HepG2 (cell line): Measurements from ENCODE around the gene STRADA. TPM values are rescaled to one million over a fixed set of nuclear protein-coding genes. Genes with fewer than 3 reads are reported as not detected.

ENCODE experiments used
- FOXC1 ChIP-seq: sonication (generic); formaldehyde crosslinking; IDR thresholded peaks from 2 replicates; pipeline ENCODE4 v1.8.0; 2022; ENCODE audit warnings: mild to moderate bottlenecking, missing genetic modification reagents, borderline replicate concordance
- NFATC3 ChIP-seq: sonication (generic); formaldehyde crosslinking; IDR thresholded peaks from 2 replicates; pipeline ENCODE4 v1.5.1; 2020; ENCODE audit warnings: mild to moderate bottlenecking, missing genetic modification reagents
- NFE2 ChIP-seq: sonication (generic); formaldehyde crosslinking; IDR thresholded peaks from 2 replicates; pipeline ENCODE4 v1.4.0; 2020; ENCODE audit warnings: missing genetic modification reagents
- NR2F6 ChIP-seq, 2 experiments: IDR thresholded peaks; 2 replicates each; pipeline ENCODE4 v1.6.1; 2016; ENCODE audit warnings: antibody characterized with exemption in 1 of 2, mild to moderate bottlenecking in 1 of 2
- PHF8 ChIP-seq: sonication (generic); formaldehyde crosslinking; IDR thresholded peaks from 2 replicates; pipeline ENCODE4 v1.5.0; 2020; ENCODE audit warnings: missing genetic modification reagents
- SIN3A ChIP-seq: IDR thresholded peaks from 2 replicates; pipeline ENCODE4 v1.6.1; 2011; ENCODE audit warnings: low read depth, mild to moderate bottlenecking, control low read depth, low read length, borderline replicate concordance
- ZNF256 ChIP-seq: sonication (generic); formaldehyde crosslinking; conservative IDR thresholded peaks from 2 replicates; pipeline ENCODE4 v1.4.0; 2020; ENCODE audit warnings: missing genetic modification reagents
- ZNF326 ChIP-seq: sonication (generic); formaldehyde crosslinking; IDR thresholded peaks from 2 replicates; pipeline ENCODE4 v1.4.0; 2020; ENCODE audit warnings: missing genetic modification reagents, borderline replicate concordance
- ZNF570 ChIP-seq: sonication (generic); formaldehyde crosslinking; IDR thresholded peaks from 2 replicates; pipeline ENCODE4 v1.4.0; 2020; ENCODE audit warnings: mild to moderate bottlenecking, missing genetic modification reagents, borderline replicate concordance
- ZNF614 ChIP-seq: IDR thresholded peaks from 2 replicates; pipeline ENCODE4 v1.6.1; 2018; ENCODE audit warnings: missing biosample characterization, missing genetic modification reagents, inconsistent platforms, borderline replicate concordance
- ZNF772 ChIP-seq: sonication (generic); formaldehyde crosslinking; IDR thresholded peaks from 2 replicates; pipeline ENCODE4 v1.5.0; 2020; ENCODE audit warnings: mild to moderate bottlenecking, missing genetic modification reagents
- ZNF777 ChIP-seq: sonication (generic); formaldehyde crosslinking; IDR thresholded peaks from 2 replicates; pipeline ENCODE4 v1.4.0; 2020; ENCODE audit warnings: missing genetic modification reagents
- ZZZ3 ChIP-seq: sonication (generic); formaldehyde crosslinking; IDR thresholded peaks from 2 replicates; pipeline ENCODE4 v1.4.0; 2020; ENCODE audit warnings: missing genetic modification reagents, mild to moderate bottlenecking, borderline replicate concordance
- polyA plus RNA-seq, 8 experiments: library from polyadenylated mRNA; depleted of rRNA in 3 of 8; stranded (reverse) in 7 of 8; unstranded in 1 of 8; fragments of >200 nt; fragmentation: Illumina TruSeq in 4 of 8; extraction: Trizol in 4 of 8; gene quantifications; 2 replicates each; pipeline versions ENCODE4 v1.2.1 to v1.2.3, GENCODE V29; 2011 to 2016; ENCODE audit warnings: low read depth in 4 of 8, missing spikeins in 1 of 8, mixed read lengths in 1 of 8; ENCODE audit not compliant: insufficient read depth in 1 of 8
- total RNA-seq, 5 experiments: library from RNA; depleted of rRNA; stranded (reverse); fragments of >200 nt; fragmentation: Illumina TruSeq; extraction: Trizol; gene quantifications; 2 replicates each; pipeline ENCODE4 v1.2.3, GENCODE V29; 2016; ENCODE audit warnings: low read depth in 1 of 5
- TF ChIP-seq, protein P1 (sequence below): sonication (generic); formaldehyde crosslinking; IDR thresholded peaks from 2 replicates; pipeline ENCODE4 v1.8.1; 2023; ENCODE audit warnings: mild to moderate bottlenecking, moderate library complexity, missing genetic modification reagents
- TF ChIP-seq, protein P2 (sequence below): sonication (generic); formaldehyde crosslinking; IDR thresholded peaks from 2 replicates; pipeline ENCODE4 v1.8.0; 2023; ENCODE audit warnings: mild to moderate bottlenecking, missing genetic modification reagents
- TF ChIP-seq, protein P3 (sequence below): sonication (generic); formaldehyde crosslinking; IDR thresholded peaks from 2 replicates; pipeline ENCODE4 v1.5.1; 2020; ENCODE audit warnings: missing genetic modification reagents, mild to moderate bottlenecking, borderline replicate concordance
- TF ChIP-seq, protein P4 (sequence below): sonication (generic); formaldehyde crosslinking; IDR thresholded peaks from 2 replicates; pipeline ENCODE4 v1.4.0; 2020; ENCODE audit warnings: missing genetic modification reagents, borderline replicate concordance
- TF ChIP-seq, protein P5 (sequence below): sonication (generic); formaldehyde crosslinking; IDR thresholded peaks from 2 replicates; pipeline ENCODE4 v1.5.0; 2020; ENCODE audit warnings: missing genetic modification reagents

STRADA gene
- total and polyA plus RNA-seq, 2 of the 13 experiments (the other 11 are each of a cell fraction or from before 2014, with no cell fraction given), result 17.6 to 17.9 TPM

DNA sequence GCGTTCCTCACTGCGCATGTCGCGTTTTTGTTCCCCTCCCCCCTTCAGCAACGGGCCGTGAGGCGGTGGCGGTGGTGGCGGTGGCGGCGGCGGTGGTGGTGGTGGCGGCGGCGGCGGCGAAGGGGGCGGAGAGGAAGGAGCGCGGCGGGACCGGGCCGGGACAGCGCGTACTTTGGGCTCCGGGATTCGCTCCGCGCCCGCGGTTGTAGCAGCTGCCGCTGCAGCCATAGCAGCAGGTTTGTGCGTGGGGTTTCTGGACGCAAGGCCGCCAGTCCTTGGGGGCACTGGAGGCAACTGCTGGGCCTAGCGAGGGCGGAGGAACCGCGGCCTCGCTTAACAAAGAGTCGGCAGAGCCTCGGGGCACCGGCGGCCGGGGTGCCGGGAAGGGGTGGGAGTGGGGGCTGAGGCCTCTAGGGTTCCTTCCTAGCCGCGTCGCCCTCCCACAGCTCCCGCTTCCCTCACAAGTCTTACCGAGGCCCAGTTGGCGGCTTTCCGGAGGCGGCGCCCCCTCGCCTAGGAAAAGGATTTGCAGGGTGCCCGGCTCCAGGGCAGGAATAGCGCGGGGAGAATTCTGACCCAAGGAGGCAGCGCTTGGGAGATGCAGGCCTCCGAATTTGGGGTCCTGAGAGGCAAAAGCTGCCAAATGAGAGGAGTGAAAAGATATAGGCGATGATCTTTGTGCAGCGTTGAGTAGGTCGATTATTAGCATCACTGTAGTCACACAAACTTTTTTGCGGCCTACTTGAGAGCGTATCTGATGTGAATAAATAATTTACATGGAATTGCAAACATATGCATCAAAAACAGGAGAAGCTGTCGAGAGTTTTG is 32.8 kb upstream of the STRADA start, which contains the start of gene DDX42 (continued):
- TF ChIP-seq, protein P1, sequence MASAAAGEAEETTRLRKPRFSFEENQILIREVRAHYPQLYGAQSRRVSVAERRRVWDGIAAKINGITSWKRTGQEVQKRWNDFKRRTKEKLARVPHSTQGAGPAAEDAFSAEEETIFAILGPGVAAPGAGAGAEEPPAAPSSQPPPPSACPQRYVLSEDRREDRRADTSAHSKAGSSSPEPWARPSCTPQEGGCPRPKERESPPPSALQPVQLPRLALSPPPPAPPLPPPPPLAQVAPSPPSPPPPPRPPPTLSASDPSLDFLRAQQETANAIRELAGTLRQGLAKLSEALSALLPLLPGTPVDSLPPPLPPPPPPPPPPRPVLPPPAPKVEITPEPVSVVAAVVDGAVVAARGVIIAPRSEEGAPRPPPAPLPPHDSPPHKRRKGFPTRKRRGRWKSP, result no peak
- TF ChIP-seq ZZZ3, result 0 out of 2 replicates have a peak, but pooled peaks have one; percentile 24
- TF ChIP-seq NFATC3, result no peak
- no peak for TF ChIP-seq NR2F6 (IDR thresholded peaks at IDR 0.05)
- no peak for TF ChIP-seq NR2F6 (CRISPR knock-in tag; IDR thresholded peaks at IDR 0.05)
- TF ChIP-seq, protein P2, sequence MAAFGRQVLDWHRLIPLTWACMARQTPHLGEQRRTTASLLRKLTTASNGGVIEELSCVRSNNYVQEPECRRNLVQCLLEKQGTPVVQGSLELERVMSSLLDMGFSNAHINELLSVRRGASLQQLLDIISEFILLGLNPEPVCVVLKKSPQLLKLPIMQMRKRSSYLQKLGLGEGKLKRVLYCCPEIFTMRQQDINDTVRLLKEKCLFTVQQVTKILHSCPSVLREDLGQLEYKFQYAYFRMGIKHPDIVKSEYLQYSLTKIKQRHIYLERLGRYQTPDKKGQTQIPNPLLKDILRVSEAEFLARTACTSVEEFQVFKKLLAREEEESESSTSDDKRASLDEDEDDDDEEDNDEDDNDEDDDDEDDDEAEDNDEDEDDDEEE (CRISPR knock-in tag), result peak; percentile 86
- peak; percentile 95 for TF ChIP-seq PHF8 (CRISPR knock-in tag)
- no peak for TF ChIP-seq ZNF570
- TF ChIP-seq ZNF777, result no peak
- TF ChIP-seq ZNF614, result no peak
- TF ChIP-seq, protein P3, sequence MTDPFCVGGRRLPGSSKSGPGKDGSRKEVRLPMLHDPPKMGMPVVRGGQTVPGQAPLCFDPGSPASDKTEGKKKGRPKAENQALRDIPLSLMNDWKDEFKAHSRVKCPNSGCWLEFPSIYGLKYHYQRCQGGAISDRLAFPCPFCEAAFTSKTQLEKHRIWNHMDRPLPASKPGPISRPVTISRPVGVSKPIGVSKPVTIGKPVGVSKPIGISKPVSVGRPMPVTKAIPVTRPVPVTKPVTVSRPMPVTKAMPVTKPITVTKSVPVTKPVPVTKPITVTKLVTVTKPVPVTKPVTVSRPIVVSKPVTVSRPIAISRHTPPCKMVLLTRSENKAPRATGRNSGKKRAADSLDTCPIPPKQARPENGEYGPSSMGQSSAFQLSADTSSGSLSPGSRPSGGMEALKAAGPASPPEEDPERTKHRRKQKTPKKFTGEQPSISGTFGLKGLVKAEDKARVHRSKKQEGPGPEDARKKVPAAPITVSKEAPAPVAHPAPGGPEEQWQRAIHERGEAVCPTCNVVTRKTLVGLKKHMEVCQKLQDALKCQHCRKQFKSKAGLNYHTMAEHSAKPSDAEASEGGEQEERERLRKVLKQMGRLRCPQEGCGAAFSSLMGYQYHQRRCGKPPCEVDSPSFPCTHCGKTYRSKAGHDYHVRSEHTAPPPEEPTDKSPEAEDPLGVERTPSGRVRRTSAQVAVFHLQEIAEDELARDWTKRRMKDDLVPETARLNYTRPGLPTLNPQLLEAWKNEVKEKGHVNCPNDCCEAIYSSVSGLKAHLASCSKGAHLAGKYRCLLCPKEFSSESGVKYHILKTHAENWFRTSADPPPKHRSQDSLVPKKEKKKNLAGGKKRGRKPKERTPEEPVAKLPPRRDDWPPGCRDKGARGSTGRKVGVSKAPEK (CRISPR knock-in tag), result 0 out of 2 replicates have a peak, but pooled peaks have one; percentile 10
- peak; percentile 69; the same call in 1 of the 2 replicates for TF ChIP-seq SIN3A
- peak; percentile 75; the same call in 1 of the 2 replicates for TF ChIP-seq ZNF772 (CRISPR knock-in tag)
- TF ChIP-seq, protein P4, sequence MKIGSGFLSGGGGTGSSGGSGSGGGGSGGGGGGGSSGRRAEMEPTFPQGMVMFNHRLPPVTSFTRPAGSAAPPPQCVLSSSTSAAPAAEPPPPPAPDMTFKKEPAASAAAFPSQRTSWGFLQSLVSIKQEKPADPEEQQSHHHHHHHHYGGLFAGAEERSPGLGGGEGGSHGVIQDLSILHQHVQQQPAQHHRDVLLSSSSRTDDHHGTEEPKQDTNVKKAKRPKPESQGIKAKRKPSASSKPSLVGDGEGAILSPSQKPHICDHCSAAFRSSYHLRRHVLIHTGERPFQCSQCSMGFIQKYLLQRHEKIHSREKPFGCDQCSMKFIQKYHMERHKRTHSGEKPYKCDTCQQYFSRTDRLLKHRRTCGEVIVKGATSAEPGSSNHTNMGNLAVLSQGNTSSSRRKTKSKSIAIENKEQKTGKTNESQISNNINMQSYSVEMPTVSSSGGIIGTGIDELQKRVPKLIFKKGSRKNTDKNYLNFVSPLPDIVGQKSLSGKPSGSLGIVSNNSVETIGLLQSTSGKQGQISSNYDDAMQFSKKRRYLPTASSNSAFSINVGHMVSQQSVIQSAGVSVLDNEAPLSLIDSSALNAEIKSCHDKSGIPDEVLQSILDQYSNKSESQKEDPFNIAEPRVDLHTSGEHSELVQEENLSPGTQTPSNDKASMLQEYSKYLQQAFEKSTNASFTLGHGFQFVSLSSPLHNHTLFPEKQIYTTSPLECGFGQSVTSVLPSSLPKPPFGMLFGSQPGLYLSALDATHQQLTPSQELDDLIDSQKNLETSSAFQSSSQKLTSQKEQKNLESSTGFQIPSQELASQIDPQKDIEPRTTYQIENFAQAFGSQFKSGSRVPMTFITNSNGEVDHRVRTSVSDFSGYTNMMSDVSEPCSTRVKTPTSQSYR, result peak; percentile 96
- no peak for TF ChIP-seq NFE2 (CRISPR knock-in tag)
- TF ChIP-seq ZNF326, result no peak
- 0 out of 2 replicates have a peak, but pooled peaks have one; percentile 49 for TF ChIP-seq ZNF256 (CRISPR knock-in tag)
- TF ChIP-seq, protein P5, sequence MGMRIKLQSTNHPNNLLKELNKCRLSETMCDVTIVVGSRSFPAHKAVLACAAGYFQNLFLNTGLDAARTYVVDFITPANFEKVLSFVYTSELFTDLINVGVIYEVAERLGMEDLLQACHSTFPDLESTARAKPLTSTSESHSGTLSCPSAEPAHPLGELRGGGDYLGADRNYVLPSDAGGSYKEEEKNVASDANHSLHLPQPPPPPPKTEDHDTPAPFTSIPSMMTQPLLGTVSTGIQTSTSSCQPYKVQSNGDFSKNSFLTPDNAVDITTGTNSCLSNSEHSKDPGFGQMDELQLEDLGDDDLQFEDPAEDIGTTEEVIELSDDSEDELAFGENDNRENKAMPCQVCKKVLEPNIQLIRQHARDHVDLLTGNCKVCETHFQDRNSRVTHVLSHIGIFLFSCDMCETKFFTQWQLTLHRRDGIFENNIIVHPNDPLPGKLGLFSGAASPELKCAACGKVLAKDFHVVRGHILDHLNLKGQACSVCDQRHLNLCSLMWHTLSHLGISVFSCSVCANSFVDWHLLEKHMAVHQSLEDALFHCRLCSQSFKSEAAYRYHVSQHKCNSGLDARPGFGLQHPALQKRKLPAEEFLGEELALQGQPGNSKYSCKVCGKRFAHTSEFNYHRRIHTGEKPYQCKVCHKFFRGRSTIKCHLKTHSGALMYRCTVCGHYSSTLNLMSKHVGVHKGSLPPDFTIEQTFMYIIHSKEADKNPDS (CRISPR knock-in tag), result no peak
- TF ChIP-seq FOXC1 (CRISPR knock-in tag), result no peak
